AG04449 (cell line): ENCODE results near the gene THRB.
"Not testable (repeated sequence)": the region's sequence is repeated elsewhere in the genome, so short reads cannot be mapped to it uniquely, and the experiment has no call there.

Experiments
- CTCF ChIA-PET: fragments of 350-600 bp; formaldehyde crosslinking; extraction: SDS; loops from one replicate; lab custom pipeline; 2021; ENCODE audit warnings: antibody characterized with exemption; lab: Yijun Ruan, JAX
- POLR2A ChIA-PET: fragments of 400-600, 350-600 bp; formaldehyde crosslinking; extraction: SDS; loops from one replicate; lab custom pipeline; 2020; ENCODE audit warnings: antibody characterized with exemption, inconsistent platforms; lab: Yijun Ruan, JAX
- DNase-seq: peaks from one replicate; pipeline ENCODE4 v3.0.0-alpha.2; 2010; ENCODE audit warnings: low read depth, low spot score
- H3K4me3 ChIP-seq: 2 replicates; pipeline ENCODE4 v1.5.1; 2011; ENCODE audit warnings: low read depth, mild to moderate bottlenecking, control low read depth, low read length
- TF ChIP-seq, protein P1 (sequence below): IDR thresholded peaks from one replicate; pipeline ENCODE4 v1.5.1; 2011; ENCODE audit warnings: mild to moderate bottlenecking, moderate library complexity, low read length, control low read depth, inconsistent platforms; ENCODE audit not compliant: insufficient read depth; ENCODE audit errors: missing control alignments

Gene THRB

DNA sequence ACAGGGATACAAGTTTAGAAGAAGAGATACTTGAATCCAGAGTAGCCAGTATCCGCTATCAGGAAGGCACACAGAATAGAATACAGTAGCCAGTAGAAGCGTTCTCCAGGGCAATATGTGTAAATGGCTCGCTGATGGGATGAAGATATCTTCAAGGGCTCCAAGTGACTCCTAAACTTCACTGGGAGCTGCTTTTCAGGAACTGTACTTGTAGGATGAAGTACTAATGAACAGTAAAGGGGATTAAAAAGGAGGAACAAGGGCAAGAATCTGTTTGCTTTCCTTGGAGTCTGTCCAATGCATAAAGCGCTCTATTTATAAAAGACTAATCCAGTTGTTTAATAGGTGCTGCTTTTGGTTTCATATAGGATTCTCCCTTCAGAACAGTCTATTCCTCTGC is 78.4 kb downstream of the THRB start:
- DNase-seq: no peak
- ChIA-PET CTCF (no interaction called here), POLR2A (no interaction called here)

DNA sequence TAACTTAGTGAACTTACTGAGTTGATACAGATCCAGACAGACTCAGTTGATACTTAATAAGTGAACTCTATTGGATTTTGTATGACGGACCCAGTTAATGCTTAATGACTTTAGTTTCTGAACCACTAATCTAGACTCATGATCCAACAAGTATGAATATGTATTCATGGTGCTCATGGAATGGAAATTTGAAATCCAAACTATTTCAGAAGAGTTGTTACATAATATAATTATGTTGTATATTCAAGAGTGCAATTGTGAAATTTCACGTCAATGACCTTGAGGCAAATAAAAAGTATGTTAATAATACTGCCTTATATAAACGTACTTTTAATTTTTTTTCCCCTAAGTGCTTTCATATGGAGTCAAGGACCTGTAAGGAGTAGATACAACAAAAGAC is 78.8 kb downstream of the THRB start:
- ChIA-PET CTCF (no interaction called here), POLR2A (no interaction called here)
- TF ChIP-seq, protein P1, sequence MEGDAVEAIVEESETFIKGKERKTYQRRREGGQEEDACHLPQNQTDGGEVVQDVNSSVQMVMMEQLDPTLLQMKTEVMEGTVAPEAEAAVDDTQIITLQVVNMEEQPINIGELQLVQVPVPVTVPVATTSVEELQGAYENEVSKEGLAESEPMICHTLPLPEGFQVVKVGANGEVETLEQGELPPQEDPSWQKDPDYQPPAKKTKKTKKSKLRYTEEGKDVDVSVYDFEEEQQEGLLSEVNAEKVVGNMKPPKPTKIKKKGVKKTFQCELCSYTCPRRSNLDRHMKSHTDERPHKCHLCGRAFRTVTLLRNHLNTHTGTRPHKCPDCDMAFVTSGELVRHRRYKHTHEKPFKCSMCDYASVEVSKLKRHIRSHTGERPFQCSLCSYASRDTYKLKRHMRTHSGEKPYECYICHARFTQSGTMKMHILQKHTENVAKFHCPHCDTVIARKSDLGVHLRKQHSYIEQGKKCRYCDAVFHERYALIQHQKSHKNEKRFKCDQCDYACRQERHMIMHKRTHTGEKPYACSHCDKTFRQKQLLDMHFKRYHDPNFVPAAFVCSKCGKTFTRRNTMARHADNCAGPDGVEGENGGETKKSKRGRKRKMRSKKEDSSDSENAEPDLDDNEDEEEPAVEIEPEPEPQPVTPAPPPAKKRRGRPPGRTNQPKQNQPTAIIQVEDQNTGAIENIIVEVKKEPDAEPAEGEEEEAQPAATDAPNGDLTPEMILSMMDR: no peak
- DNase-seq: no peak
- no peak overlapping the region for H3K4me3 ChIP-seq

More for the DNA sequence above, 78.4 kb downstream of the THRB start:
- TF ChIP-seq, protein P1: no peak
- no peak overlapping the region for H3K4me3 ChIP-seq

DNA sequence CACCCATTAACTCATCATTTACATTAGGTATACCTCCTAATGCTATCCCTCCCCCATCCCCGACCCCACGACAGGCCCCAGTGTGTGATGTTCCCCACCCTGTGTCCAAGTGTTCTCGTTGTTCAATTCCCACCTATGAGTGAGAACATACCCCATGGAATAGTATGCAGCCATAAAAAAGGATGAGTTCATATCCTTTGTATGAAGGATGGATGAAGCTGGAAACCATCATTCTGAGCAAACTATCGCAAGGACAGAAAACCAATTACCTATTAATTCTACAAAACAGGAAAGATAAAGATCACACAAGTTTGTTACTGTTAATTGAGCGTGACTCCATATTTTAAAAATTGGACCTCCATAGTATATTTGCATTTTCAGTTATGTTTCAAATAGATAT is 81.0 kb downstream of the THRB start:
- H3K4me3 ChIP-seq, DNase-seq, POLR2A ChIA-PET, CTCF ChIA-PET: not testable (repeated sequence)

DNA sequence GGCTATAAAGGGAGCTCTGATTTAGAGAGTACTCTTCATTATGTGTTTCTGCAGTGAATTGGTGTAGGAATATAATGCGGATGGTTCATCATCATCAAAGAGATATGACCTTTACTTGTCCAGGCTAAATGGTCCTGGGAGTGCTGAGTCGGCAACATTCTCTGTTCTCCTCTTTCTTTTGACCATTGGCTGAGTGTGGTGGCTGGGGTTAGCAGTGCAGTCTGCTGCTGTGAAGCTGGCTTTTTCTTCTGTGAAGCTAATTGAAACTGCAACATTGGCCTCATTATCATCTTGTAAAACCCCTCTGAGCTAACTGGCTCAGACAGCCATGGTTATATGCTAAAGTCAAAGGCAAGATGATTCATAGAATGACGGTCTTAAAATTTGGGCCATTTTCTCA is 83.8 kb downstream of the THRB start:
- POLR2A ChIA-PET: no interaction called here
- H3K4me3 ChIP-seq: no peak overlapping the region
- CTCF ChIA-PET: no interaction called here
- TF ChIP-seq, protein P1: no peak
- DNase-seq: no peak

DNA sequence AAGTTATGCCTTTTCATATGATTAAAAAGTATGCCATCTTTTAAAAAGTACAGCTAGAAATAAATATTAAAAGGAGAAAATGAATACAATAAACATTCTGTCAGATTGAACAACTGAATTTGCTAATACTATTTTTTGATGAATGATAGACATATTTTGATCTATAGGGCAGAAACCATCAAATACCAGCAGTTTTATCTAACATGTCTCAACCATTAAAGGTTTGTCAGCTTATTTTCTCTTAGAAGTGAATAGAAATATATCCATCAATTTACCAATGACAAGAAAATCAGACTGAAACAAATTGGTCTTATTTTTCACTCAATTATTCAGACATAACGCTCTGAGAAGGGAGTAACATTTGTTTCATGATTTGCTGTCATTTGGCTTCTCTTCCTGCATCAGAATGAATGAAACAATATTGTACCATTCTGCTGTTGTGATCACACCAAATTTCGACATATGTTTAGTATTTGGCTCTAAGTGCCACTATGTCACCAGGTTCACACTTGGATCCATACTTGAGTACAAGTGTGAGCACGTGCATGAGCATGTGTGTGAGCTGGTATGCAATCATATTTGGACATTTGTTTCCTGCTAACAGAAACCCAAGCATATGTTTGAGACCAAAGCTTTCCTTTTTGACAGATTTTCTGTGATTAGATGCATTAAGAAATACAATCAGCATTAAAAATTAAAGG is 86.5 kb downstream of the THRB start:
- DNase-seq: no peak
- ChIA-PET POLR2A (no interaction called here), CTCF (no interaction called here)
- H3K4me3 ChIP-seq: no peak overlapping the region
- TF ChIP-seq, protein P1: no peak

DNA sequence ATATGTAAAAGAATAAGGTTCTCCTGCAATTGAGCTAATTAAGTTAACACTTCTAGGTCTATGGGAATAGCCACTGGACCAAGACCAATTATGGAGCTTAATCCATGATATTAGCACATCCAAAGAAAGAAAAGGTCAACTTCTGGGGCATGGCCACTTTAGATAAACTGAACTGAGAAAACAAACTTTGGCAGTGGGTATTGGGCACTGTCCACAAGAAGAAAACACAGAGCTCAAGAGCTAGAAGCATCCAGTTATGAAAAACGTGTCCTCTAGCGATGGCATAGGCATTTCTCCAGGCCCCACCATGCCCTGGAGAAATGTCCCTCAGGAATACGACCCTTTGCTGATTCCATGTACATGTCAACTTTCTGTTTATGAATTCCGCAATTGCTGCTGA is 87.8 kb downstream of the THRB start:
- POLR2A ChIA-PET: no interaction called here
- DNase-seq: no peak
- no peak overlapping the region for H3K4me3 ChIP-seq
- TF ChIP-seq, protein P1: no peak
- CTCF ChIA-PET: no interaction called here

DNA sequence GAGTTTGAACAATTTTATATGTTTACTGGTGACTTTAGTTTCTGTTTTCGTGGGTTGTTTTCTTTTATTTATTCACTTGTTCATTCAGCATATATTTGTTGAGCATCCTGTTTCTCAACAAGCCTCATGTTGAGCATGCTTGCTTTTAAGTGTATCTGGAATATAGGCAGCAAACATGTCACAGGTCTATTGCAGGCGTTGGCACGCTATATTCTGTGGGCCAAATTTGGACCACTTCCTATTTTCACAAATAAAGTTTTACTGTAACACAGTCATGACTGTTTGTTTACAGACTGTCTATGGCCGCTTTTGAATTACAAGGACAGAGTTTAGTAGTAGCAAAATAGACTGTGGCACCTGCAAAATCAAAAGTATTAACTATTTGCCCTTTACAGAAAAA is 89.6 kb downstream of the THRB start:
- TF ChIP-seq, protein P1: no peak
- CTCF ChIA-PET: no interaction called here
- POLR2A ChIA-PET: no interaction called here
- H3K4me3 ChIP-seq: no peak overlapping the region
- no peak for DNase-seq
